Measurements from ENCODE around the gene CLBA1.

CLBA1 gene

DNA sequence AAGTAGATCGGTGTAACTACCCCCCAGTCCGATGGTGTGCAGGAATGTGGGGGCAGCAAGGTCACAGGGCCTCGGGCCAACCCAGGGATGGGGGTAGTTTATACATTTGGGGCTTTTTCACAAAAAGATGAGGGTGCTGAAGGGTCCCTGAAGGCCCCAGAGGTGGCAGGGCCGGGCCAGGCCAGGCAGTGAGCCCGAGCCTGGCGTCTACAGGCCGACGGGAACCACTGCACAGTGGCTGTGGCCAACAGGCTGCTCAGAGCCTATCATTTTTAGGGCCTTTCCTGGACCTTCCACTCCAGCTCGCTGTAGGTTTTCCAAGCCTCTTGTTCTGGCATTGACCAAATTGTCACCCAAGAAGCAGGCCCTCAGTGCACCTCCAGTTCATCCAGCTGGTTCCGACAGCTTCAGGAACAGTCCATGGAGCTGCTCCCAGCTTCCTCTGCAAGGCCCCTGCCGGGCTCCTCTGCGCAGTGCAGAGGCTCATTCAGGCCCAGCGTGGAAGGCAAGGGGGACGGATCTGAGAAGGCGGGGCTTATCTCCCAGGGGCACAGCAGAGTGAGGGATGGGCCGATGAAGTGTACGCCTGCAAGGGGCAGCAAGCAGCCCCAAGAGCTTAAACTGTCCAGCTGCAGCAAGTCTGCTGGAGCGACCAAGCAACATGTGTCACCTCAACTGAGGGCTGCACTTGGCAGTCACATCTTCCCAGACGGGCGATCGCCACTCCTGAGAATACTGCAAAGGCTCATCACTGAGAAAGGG, 21.4 kb downstream of the CLBA1 start:
- DNase-seq: no peak

DNA sequence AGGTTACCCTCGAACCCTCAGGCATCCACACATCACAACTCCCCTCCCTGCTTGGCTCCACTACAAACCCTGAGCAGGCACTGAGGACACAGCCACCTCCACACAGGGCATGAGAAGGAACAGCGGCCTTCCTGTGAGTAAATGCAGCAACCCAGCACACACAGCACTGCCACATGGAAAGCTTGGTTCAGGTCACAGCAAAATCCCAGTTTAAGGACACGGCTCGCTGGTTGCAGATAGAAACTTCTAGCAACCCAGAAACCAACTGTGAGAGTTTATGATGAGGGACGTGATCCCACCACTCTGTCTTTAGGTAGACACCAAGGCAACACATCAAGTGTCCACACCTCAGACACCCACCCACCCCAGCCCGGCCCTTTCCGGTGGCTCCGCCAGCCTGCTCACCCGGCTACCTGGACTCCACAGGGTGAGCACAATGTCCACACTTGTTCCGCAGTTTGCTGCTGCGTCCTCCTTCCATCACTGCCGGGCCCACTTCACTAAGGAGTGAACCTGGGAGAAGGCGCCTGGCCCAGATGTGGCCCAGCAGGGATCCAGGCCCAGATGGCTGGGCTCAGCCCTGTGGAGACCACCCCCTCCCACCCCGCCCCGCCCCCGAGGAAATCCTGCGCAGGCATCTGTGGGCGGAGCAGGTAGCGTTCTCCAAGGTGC, 22.1 kb downstream of the CLBA1 start:
- no peak for DNase-seq

DNA sequence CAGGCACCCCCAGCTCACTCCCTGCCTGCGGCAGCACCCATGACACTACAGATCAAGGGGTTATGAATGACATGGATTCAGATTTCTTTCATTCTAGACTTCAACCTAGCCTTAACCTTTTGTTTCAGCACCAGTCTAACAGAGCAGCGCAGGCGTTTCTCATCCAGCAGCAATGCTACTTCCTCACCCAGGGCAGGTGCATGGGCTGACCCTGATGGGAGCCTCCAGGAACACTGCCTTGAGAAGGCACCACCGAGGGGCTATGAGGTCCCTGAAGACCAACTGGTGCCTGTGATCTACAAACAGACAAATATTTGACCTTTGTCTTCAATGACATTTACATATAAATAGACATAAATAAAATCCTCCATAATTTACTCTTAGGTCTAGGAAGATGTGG, 24.5 kb downstream of the CLBA1 start:
- no peak for DNase-seq

DNA sequence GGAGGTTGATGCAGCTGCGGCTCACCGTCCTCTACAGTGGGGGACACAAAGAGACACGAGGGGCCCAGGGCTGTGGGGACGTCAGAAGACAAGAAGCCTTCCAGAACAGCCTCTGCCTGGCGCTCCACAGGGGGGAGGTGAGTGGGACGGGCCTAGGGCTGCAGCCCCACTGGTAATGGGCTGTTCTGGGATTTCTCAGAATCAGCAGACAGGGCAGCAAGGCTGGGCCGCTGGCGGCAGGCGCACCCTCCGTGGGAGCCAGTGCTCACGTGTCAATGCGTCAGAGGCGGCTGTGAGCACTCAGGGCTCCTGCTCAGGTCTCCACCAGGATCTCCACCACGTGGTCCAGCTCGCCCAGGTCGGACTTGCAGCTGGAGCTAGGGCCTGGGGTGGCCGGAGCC, 25.3 kb downstream of the CLBA1 start:
- DNase-seq: no peak

DNA sequence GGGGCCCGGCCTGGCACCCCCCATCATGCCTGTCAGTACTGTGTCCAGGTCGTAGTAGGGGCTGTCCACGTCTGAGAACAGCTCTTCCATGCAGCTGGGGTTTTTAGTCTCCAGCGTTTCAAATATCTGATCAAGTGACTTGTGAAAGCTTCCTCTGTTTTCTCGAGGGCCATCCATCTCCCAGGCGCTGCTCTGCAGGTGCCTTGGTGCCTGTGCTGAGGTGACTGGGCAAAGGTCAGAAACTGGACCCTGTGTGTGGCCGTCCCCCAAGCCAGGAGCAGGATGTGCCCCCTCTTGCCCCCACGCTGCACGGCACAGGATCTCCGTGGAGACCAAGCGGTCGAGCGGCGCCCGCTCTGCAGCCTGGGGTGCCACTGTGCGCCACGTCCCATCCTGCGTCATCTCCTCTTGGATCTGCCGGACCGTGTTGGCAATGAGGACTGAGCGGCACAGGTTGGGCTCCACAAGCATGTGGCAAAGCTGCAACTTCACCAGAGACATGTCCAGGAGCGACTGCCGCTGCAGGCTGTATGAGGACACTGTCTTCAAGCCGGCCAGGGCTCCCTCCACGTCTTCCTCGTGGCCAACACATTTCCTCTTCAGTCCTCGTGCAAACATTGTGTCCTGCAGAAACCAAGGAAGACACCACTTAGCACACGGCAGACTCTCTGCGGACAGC, 25.9 kb downstream of the CLBA1 start:
- no peak for DNase-seq

DNA sequence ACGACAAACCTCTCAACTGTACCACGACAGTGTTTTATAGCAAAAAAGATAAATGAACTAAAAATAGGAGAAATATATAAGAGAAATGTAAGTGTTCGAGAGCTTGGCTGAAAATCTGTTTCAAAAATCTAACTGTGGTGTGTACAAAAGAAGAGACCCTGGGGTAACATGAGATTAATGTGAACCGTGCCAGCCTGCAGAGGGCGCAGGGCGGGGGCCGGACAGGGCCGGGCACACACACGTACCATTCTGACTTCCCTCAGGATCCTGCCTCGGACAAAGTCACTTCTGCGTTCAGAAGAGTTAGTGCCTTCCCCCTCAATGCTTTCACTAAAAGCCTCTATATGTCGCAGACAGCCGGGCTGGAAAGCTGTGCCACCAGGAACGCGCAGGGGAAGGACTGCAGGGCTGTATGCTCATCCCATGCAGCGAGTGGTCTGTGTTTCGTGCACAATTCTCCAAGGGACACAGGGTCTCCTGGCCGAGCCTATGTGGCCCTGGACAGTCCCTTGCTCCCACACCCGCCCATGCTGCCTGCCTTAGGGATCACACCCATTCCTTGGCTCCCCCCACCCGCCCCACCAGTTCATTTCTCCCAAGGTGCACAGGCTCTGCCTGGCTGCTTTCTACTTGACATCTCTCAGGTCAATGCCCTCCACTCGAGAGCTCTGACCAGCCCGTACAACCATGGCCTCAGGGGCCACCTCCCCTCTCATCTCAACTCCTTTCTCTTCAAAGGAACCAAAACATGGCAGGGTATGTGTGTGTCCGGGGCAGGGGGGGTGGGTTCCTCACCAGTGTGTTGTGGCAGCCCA, 26.8 kb downstream of the CLBA1 start:
- DNase-seq: no peak

DNA sequence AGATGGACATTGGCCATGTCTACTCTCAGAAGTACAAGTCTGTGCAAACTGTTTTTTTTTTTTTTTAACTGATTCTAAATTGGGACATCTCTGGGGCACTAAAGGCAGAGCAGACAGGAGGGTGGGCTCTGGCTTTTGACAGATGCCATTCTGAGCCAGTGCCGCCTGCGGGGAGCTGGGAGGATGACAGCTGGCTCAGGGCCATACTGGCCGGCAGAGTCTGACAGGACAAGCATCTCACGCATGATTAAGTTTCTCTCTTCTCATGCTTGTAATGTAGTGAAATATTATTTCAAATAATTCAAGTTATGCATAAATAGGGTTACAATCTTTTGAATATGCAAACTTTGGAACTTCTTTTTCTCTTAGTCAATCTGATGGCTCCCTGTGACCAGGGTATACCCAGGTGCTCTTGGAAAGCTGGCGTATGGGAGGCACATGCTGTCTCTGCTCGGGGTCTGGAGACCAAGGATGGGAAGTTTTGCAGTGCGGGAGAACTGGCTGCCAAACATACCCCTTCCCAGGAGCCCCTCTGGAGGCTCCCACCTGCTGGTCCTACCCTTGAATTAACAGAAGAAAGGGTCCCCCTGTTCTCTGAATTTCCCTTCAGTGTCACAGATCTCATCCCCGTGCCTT, 27.7 kb downstream of the CLBA1 start:
- DNase-seq: no peak

DNA sequence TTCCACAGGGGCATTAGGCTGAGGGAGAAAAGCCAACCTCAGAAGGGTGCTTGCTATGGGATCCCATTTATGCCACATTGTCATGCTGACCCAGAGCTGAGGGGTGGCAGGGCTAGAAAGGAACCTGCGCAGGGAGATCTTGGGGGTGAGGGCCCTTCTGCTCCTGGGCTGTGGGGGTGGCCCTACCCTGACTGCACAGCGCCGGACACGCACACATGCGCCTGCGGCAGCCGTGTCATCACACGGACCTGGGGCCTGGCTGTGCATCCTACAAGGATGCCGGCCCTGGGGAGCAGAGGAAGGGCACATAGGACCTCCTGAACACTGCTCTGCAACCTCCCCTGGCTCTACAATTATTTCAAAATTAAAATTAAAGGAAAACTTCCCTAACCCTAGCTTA, 28.4 kb downstream of the CLBA1 start:
- DNase-seq: no peak

DNA sequence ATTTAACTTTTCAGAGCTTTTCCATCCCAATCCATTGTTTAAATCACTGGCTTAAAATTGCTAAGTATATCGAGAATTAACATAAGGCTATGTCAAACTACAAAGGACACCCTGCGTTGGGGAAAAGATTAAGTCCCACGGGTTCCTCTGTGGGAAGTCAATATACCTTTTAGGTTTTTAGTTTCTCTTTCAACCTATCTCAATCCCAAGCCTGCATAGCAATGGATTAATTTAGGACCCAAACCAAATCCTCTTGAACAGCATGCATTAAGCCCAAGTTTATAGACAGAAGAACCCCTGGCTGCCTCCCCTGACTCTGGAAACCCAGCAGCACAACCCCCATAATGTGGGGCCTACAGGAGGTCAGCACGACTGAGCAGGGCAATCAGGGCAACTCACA, 29.0 kb downstream of the CLBA1 start:
- no peak for DNase-seq

DNA sequence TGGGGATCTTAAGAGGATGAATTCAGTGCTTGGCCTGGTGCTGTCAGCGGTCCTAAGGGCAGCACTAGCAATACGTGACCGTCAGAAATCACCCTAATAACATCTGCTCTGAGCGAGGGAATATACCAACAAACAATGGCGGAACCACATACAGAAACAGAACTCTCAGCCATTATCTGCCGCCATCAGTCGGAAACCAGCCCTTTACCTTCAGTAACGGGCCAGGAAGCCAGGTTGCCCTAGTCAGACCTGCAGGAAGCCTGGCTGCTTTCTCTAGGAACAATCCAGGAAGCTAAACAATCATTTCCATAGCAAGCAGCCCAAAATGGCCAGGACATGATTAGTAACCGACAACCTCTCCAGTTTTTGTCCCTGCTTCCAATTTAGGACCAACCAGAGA, 29.7 kb downstream of the CLBA1 start:
- no peak for DNase-seq

DNA sequence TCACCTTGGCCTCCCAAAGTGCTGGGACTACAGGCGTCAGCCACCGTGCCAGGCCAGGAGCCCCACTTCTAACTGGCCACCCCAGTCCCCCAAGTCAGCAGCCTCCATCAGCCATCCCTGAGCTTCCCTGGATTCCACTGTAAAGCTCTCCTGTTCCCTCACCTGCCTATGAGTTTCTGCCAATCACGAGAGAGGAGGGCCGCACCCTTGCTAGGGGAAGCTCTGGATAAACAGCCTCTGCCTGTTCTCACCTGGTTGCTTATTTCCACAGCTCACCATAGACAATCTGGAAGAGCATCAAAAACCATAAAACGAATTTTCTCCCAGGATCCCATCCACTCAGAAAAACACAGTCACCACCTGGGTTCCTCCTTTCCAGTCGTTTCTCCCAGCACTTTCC, 30.3 kb downstream of the CLBA1 start:
- no peak for DNase-seq

DNA sequence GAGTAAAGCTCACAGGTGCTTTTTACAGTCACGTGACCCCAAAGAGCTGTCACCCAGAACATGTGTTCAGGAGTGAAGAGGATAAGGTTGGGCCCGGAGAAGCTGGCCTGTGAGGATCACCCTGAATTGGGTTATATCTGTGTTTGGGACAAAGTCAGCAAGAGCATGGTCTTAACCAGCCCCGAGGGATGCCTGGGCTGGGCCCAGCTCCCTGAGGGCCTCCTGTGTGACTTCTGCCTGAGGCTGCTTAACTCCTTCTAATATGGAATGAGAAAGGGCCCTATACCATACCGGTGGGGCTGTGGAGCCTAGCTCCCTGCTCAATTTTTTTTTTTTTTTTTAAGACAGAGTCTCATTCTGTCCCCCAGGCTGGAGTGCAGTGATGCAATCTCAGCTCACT, 32.8 kb downstream of the CLBA1 start:
- DNase-seq: no peak

DNA sequence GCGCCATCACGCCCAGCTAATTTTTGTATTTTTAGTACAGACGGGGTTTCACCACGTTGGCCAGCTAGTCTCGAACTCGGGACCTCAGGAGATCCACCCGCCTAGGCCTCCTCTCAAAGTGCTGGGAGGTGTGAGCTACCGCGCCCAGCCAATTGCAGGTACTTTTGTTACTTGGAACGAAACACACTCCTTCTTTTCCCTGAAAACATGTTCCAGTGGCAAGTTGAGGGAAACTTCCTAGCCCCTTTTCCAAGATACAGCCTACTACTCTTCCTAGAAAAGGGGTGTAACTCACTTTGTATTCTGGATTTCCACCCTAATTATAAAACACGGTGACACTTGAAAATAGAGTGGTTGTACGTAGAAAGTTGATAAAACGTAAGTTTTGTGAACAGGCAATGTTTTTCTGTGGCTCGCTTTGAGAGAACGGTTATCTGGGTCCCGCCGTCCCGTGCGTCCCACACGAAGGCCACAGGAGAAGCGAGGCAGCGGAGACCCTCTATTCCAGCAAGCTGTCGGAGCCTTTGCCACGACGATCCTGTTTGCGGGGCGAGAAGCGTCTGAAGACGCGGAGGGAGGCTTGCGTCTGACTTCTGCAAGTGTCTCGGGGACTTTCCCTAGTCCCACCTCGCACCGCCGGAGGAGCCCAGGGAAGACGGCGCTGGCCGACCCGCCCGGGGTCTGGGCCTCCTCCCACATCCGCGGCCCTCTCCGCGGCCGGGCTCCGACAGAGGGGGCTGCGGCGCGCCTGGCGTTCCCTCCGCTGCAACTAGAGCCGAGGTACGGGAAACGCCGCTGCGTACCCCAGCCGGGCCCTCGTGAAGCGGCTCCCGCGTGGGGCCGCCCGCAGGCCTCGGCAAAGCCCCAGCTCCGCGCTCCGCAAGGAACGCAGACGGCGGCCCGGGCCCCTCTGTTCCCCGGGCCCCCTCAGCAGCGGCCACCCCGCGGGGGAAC, 34.5 kb downstream of the CLBA1 start:
- peak; percentile 62 for DNase-seq

DNA sequence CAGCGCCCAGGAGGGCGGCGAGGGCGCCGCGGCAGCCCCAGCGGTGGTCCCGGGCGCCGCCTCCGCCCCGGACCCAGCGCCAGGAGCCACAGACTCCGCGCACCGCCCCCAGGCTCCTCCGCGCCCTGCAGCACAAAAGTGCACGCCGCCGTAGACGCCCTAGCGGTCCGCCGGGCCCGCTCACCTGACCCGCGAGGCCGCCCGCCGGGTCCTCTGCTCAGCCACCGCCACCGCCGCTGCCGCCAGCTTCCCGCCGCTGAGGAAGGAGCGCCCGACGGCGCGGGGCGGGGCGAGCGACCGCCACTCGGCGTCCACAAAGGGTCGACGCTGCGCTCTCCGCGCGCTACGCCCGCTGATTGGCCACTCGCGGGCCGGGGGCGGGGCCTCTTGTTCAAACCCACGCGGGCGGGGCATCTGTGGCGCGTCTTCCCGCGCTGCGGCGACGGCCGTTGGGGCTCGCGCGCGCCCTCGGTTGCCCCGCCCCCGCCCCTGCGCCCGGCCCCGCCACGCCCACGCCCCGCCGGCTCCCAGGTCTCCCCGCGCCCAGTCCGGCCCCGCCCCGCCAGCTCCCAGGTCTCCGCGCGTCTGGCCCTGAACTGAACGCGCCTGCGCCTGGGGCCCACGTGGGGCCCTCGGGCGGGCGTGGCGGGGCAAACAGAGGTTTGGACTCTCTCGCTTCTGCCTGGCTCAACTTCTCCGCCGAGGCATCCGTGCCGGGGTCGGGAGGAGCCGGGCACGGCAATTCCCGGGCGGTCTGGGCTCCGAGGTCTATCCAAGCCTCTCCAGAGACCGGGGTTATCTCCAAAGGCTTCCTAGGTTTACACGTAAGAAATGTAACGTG, 35.4 kb downstream of the CLBA1 start, which contains the start of gene CDCA4:
TSS of gene CDCA4 (minus strand) at position 269 of the 841 bp plus-strand sequence. CDS start 9,154 bp downstream, outside the sequence.
- DNase-seq: peak; percentile 96

DNA sequence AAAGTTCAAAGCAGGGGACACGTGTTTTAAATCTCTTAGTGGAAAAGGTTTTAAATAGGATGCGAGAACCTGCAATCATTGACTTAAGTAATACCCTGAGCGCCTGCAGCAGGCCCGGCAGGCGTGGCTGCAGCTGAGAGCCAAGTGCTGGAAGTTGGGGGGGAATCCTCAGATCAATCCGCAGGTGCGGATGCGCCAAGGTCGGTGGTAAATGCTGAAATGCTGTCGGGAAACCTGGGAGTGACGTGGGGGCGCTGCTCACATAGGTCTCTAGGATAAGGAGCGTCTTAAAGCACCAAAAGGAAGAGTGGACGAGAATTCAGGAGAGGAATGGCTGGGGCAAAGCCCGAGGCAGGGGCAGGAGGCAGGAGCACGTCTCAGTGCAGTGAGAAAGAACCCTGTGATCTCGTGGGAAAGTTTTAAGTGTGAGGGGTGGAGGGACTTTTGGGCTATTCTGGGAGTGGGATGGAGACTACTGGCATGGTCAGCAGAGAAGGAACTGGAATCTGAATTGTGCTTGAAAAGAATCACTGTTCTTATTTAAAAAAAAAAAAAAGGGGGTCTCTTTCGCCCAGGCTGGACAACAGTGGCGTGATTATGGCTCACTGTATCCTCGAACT, 36.2 kb downstream of the CLBA1 start:
- DNase-seq: peak; percentile 23

DNA sequence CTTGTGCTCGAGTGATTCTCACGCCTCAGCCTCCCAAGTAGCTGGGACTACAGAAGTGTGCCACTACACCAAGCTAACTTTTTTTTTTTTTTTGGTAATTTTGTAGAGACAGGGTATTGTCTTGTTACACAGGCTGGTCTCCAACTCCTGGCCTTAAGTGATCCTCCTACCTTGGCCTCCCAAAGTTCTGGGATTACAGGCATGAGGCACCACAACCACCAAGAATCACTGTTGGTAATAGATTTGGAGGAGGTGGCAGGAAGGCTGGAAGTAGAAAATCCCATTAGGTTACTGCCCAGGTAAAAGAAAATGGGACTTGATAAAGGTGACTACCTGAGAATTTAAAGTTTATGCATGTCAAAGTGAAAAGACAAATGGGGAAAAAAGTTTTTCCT, 36.7 kb downstream of the CLBA1 start:
- no peak for DNase-seq

DNA sequence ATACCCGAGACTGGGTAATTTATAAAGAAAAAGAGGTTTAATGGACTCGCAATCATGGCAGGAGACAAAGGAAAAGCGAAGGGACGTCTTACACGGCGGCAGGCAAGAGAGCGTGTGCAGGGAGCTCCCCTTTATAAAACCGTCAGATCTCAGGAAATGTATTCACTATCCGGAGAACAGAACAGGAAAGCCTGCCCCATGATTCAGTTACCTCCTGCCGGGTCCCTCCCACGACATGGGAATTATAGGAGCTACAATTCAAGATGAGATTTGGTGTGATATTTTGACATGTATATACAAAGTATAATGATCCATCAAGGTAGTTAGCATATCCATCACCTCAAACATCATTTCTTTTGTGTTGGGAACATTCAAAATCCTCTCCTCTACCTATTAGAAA, 37.6 kb downstream of the CLBA1 start:
- no peak for DNase-seq

DNA sequence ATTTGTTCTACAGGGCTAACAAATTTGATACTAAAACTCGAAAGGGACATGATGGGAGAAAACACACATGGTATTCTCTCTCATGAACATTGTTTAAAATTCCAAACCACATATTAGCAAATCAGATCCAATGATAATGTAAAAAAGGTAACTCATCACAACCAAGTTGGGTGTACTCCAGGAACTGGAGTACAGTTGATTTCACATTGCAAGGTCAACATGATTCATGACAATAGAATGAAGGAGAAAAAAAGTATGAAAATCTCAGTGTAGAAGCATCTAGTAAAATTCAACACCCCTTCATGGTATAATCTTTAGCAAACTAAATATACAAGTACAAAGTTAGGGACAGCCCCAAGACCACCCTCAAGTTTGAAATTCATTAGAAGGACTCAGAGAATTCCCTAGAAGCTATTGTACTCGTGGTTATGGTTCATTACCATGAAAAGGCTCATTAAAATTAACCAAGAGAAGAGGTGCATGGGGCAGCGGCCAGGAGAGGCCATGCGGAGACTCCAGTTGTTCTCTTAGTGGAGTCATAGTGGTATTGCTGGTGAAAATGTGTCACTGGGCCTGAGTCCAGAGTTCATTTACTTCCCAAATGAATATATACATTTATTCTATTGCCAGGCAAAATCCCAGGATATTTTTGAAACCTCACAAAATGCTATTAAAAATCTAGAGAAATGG, 38.3 kb downstream of the CLBA1 start:
- no peak for DNase-seq

DNA sequence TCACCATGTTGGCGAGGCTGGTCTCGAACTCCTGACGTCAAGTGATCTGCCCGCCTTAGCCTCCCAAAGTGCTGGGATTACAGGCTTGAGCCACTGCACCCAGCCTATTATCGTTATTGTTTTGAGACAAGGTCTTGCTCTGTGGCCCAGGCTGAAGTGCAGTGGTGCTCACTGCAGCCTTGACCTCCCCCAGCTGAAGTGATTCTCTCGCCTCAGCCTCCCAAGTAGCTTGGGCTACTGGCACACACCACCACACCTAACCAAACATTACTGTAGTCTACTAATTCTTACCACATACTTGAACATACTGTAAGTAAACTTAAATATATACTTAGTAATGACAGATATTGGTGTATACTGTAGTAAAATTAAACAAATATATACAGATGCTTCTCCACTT, 39.8 kb downstream of the CLBA1 start:
- no peak for DNase-seq

Measured in T-helper 9 cell (primary cell).